Liver (tissue), 9 donors: ENCODE results near the gene PTPN6. TPM values are rescaled to one million over a fixed set of nuclear protein-coding genes. Genes with fewer than 3 reads are reported as not detected.

ENCODE experiments used
- DNase-seq: peaks from one replicate; pipeline ENCODE4 v3.0.0-alpha.2; 2017; ENCODE audit warnings: low spot score
- H3K27ac ChIP-seq, 2 donors: one replicate each; pipeline ENCODE4 v1.7.0; 2013; ENCODE audit warnings: inconsistent platforms in 2 of 2, low read length in 2 of 2, control low read depth in 1 of 2, low read depth in 1 of 2, mild to moderate bottlenecking in 1 of 2
- H3K27me3 ChIP-seq, 4 donors: one replicate each; pipeline versions ENCODE4 v1.6.1 to v1.7.0; 2013; ENCODE audit warnings: low read length in 3 of 4, inconsistent platforms in 1 of 4, mild to moderate bottlenecking in 1 of 4, moderate library complexity in 1 of 4; ENCODE audit not compliant: control insufficient read depth in 4 of 4, insufficient read depth in 4 of 4
- H3K36me3 ChIP-seq, 4 donors: one replicate each; pipeline versions ENCODE4 v1.6.1 to v1.7.0; 2013; ENCODE audit warnings: low read length in 3 of 4, mild to moderate bottlenecking in 3 of 4, low read depth in 1 of 4, moderate library complexity in 1 of 4; ENCODE audit not compliant: control insufficient read depth in 4 of 4, insufficient read depth in 3 of 4
- H3K4me1 ChIP-seq, 4 donors: one replicate each; pipeline versions ENCODE4 v1.6.1 to v1.7.0; 2013; ENCODE audit warnings: low read length in 3 of 4, mild to moderate bottlenecking in 3 of 4, moderate library complexity in 1 of 4; ENCODE audit not compliant: control insufficient read depth in 4 of 4, insufficient read depth in 4 of 4
- H3K4me3 ChIP-seq, 3 donors: one replicate each; pipeline versions ENCODE4 v1.6.1 to v1.7.0; 2013; ENCODE audit warnings: low read length in 3 of 3, control low read depth in 1 of 3, low read depth in 1 of 3, mild to moderate bottlenecking in 1 of 3
- H3K9ac ChIP-seq, 2 donors: one replicate each; pipeline ENCODE4 v1.7.0; 2013; ENCODE audit warnings: low read length in 2 of 2, mild to moderate bottlenecking in 2 of 2, moderate library complexity in 2 of 2, control low read depth in 1 of 2, low read depth in 1 of 2
- H3K9me3 ChIP-seq, 4 donors: one replicate each; pipeline versions ENCODE4 v1.6.1 to v1.7.0; 2013; ENCODE audit warnings: low read length in 3 of 4; ENCODE audit not compliant: control insufficient read depth in 4 of 4
- ATF3 ChIP-seq: IDR thresholded peaks from 2 replicates; pipeline ENCODE4 v1.6.1; 2016; ENCODE audit warnings: antibody characterized with exemption
- CTCF ChIP-seq: fragments of 150-350 bp; IDR thresholded peaks from 2 replicates; pipeline ENCODE4 v1.5.1; 2017; ENCODE audit warnings: improper control_type of control experiment, low read depth, low read length; ENCODE audit not compliant: missing input control
- EGR1 ChIP-seq, 2 donors: IDR thresholded peaks; 2 replicates each; pipeline ENCODE4 v1.6.1; 2016 to 2018; ENCODE audit warnings: antibody characterized with exemption in 2 of 2, low read depth in 2 of 2
- FOXA1 ChIP-seq: IDR thresholded peaks from 2 replicates; pipeline ENCODE4 v1.6.1; 2016; ENCODE audit warnings: antibody characterized with exemption
- FOXA2 ChIP-seq: IDR thresholded peaks from 2 replicates; pipeline ENCODE4 v1.6.1; 2016; ENCODE audit warnings: antibody characterized with exemption
- GABPA ChIP-seq, 2 donors: IDR thresholded peaks in 1 of 2; conservative IDR thresholded peaks in 1 of 2; 2 replicates each; pipeline ENCODE4 v1.6.1; 2016; ENCODE audit warnings: antibody characterized with exemption in 2 of 2, mild to moderate bottlenecking in 1 of 2, moderate library complexity in 1 of 2
- HNF4A ChIP-seq, 2 donors: conservative IDR thresholded peaks; 2 replicates each; pipeline ENCODE4 v1.6.1; 2016; ENCODE audit warnings: antibody characterized with exemption in 2 of 2, mild to moderate bottlenecking in 2 of 2
- HNF4G ChIP-seq: IDR thresholded peaks from 2 replicates; pipeline ENCODE4 v1.6.1; 2016; ENCODE audit warnings: antibody characterized with exemption
- JUND ChIP-seq, 2 donors: IDR thresholded peaks; 2 replicates each; pipeline ENCODE4 v1.6.1; 2016; ENCODE audit warnings: antibody characterized with exemption in 2 of 2
- MAX ChIP-seq: IDR thresholded peaks from 2 replicates; pipeline ENCODE4 v1.6.1; 2016; ENCODE audit warnings: antibody characterized with exemption
- NR2F2 ChIP-seq: IDR thresholded peaks from 2 replicates; pipeline ENCODE4 v1.6.1; 2016; ENCODE audit warnings: antibody characterized with exemption
- RAD21 ChIP-seq, 2 donors: IDR thresholded peaks; 2 replicates each; pipeline ENCODE4 v1.6.1; 2016; ENCODE audit warnings: antibody characterized with exemption in 2 of 2, mild to moderate bottlenecking in 2 of 2
- REST ChIP-seq: IDR thresholded peaks from 2 replicates; pipeline ENCODE4 v1.6.1; 2016; ENCODE audit warnings: antibody characterized with exemption, mild to moderate bottlenecking
- RXRA ChIP-seq, 2 donors: IDR thresholded peaks; 2 replicates each; pipeline ENCODE4 v1.6.1; 2017 to 2018; ENCODE audit warnings: antibody characterized with exemption in 2 of 2, mild to moderate bottlenecking in 1 of 2
- SP1 ChIP-seq: IDR thresholded peaks from 2 replicates; pipeline ENCODE4 v1.6.1; 2018; ENCODE audit warnings: antibody characterized with exemption, mild to moderate bottlenecking
- TAF1 ChIP-seq: conservative IDR thresholded peaks from 2 replicates; pipeline ENCODE4 v1.6.1; 2016; ENCODE audit warnings: antibody characterized with exemption, mild to moderate bottlenecking
- YY1 ChIP-seq: IDR thresholded peaks from 2 replicates; pipeline ENCODE4 v1.6.1; 2016; ENCODE audit warnings: antibody characterized with exemption, mild to moderate bottlenecking
- ZBTB33 ChIP-seq: IDR thresholded peaks from 2 replicates; pipeline ENCODE4 v1.6.1; 2016; ENCODE audit warnings: antibody characterized with exemption
- WGBS: extraction: QIAGEN DNeasy Blood & Tissue Kit; methylation state at CpG from one replicate; pipeline ENCODE4 v1.1.7; 2013; 5-methylcytosine and 5-hydroxymethylcytosine counted together
- polyA plus RNA-seq, 2 donors: library from polyadenylated mRNA; stranded (reverse) in 1 of 2; unstranded in 1 of 2; fragments of 200-250 nt in 1 of 2; fragments of >200 nt in 1 of 2; fragmentation: Nextera tagmentation in 1 of 2; extraction: Ambion mirVana in 1 of 2; gene quantifications; one replicate each; pipeline versions ENCODE4 v1.2.1 to v1.2.3, GENCODE V29; 2013 to 2015
- total RNA-seq, 2 donors: library from RNA; depleted of rRNA; stranded (reverse); fragments of >200 nt; gene quantifications; one replicate each; pipeline ENCODE4 v1.2.3, GENCODE V29; 2014
- donor health status: healthy.
- donor health status: healthy.
- donor health status: healthy.
- donor health status: healthy.
- donor health status: healthy.

The PTPN6 gene
- total RNA-seq (10 to 100 TPM; 19.7 to 41.0 TPM), polyA plus RNA-seq (10 to 100 TPM; 15.2 to 19.4 TPM)

- no peaks in the 10 kb centered on the region for H3K9me3 ChIP-seq
- no peak for DNase-seq
- H3K4me3 ChIP-seq, result peak within 1 kb of the TSS; percentile 12 to 53 (median 41)
- no peaks in the 10 kb centered on the region for H3K27me3 ChIP-seq
- no peaks in the 10 kb centered on the region for H3K36me3 ChIP-seq
- peak within 1 kb of the TSS; percentile 64 to 81 for H3K27ac ChIP-seq
- peaks cover under 1 to 12% (median 9%) of the 10 kb centered on the region in 4 donors for H3K4me1 ChIP-seq
- TF ChIP-seq SP1, result no peak
- no peak for TF ChIP-seq MAX
- no peak for TF ChIP-seq GABPA (IDR thresholded peaks at IDR 0.05 in 1 of 2, conservative IDR thresholded peaks at IDR 0.05 in 1 of 2)
- no peak for TF ChIP-seq JUND (IDR thresholded peaks at IDR 0.05)
- no peak for TF ChIP-seq FOXA2
- no peak for TF ChIP-seq HNF4A (conservative IDR thresholded peaks at IDR 0.05)
- no peak for TF ChIP-seq YY1
- TF ChIP-seq NR2F2, result no peak
- no peak for TF ChIP-seq TAF1
- no peak for TF ChIP-seq REST
- no peak for TF ChIP-seq ATF3
- TF ChIP-seq RXRA (IDR thresholded peaks at IDR 0.05), result no peak
- WGBS, result 81% methylated on average over 25 of the region's 25 CpGs
- peak within 1 kb of the TSS in 1 of 2 donors; percentile 32 for H3K9ac ChIP-seq
Measured at GRCh38 chr12:6950811-6951540, at the start of gene PTPN6. Gene PTPN6 (plus strand): TSS chr12:6951356. CDS start chr12:6951513, 157 bp downstream.

GRCh38 chr12:6902448-6902847 is 48.7 kb upstream of the PTPN6 start:
- Histone ChIP-seq H3K9me3 (no peaks in the 10 kb centered on the region), H3K27me3 (no peaks in the 10 kb centered on the region), H3K4me1 (peaks cover 1 to 11% (median 8%) of the 10 kb centered on the region in 4 donors), H3K36me3 (no peaks in the 10 kb centered on the region), H3K4me3 (no peak overlapping the region), H3K27ac (no peak overlapping the region), H3K9ac (no peak overlapping the region)
- no peak for TF ChIP-seq HNF4A (conservative IDR thresholded peaks at IDR 0.05)
- TF ChIP-seq TAF1, result no peak
- TF ChIP-seq MAX, result no peak
- TF ChIP-seq YY1, result no peak
- no peak for TF ChIP-seq CTCF
- TF ChIP-seq JUND (IDR thresholded peaks at IDR 0.05), result no peak
- TF ChIP-seq REST, result no peak
- TF ChIP-seq FOXA1, result no peak
- no peak for TF ChIP-seq FOXA2
- no peak for TF ChIP-seq RXRA (IDR thresholded peaks at IDR 0.05)
- TF ChIP-seq RAD21 (IDR thresholded peaks at IDR 0.05), result no peak
- no peak for TF ChIP-seq EGR1 (IDR thresholded peaks at IDR 0.05; ENCODE audit: low read depth in 2 of 2)
- no peak for TF ChIP-seq GABPA (IDR thresholded peaks at IDR 0.05 in 1 of 2, conservative IDR thresholded peaks at IDR 0.05 in 1 of 2)
- TF ChIP-seq HNF4G, result no peak
- TF ChIP-seq ZBTB33, result no peak
- no peak for TF ChIP-seq NR2F2
- no peak for TF ChIP-seq SP1
- no peak for TF ChIP-seq ATF3
- DNase-seq, result no peak
- WGBS, result 76% methylated on average over 4 of the region's 4 CpGs
